Keratinocyte (primary cell): Measurements from ENCODE around the gene GNB1. TPM values are rescaled to one million over a fixed set of nuclear protein-coding genes. Genes with fewer than 3 reads are reported as not detected.

Source experiments
- DNase-seq: peaks from one replicate; pipeline ENCODE4 v3.0.0-alpha.2; 2011; ENCODE audit warnings: low read depth, missing footprints, low spot score
- FAIRE-seq: peaks from 2 replicates; lab custom pipeline; 2011; peaks lifted over from hg19 to GRCh38; lab: Jason Lieb, UNC
- H2AFZ ChIP-seq: 2 replicates; pipeline ENCODE4 v1.6.0; 2012; ENCODE audit warnings: low read length, control low read depth, inconsistent platforms; ENCODE audit not compliant: control insufficient read depth
- H3K27ac ChIP-seq: 2 replicates; pipeline ENCODE4 v1.5.1; 2011; ENCODE audit warnings: low read length; ENCODE audit not compliant: control insufficient read depth, insufficient read depth
- H3K27me3 ChIP-seq: 3 replicates; pipeline ENCODE4 v1.6.0; 2011; ENCODE audit warnings: low read length; ENCODE audit not compliant: control insufficient read depth, insufficient read depth; ENCODE audit errors: extremely low read depth
- H3K36me3 ChIP-seq, 2 experiments: 2 replicates in 1 of 2; 3 replicates in 1 of 2; pipeline ENCODE4 v1.5.1; 2011; ENCODE audit warnings: low read length in 2 of 2, mild to moderate bottlenecking in 1 of 2; ENCODE audit not compliant: control insufficient read depth in 2 of 2, insufficient read depth in 2 of 2; ENCODE audit errors: extremely low read depth in 1 of 2
- H3K4me1 ChIP-seq: 3 replicates; pipeline ENCODE4 v1.5.1; 2011; ENCODE audit warnings: low read length; ENCODE audit not compliant: control insufficient read depth, insufficient read depth; ENCODE audit errors: extremely low read depth
- H3K4me2 ChIP-seq: 3 replicates; pipeline ENCODE4 v1.6.0; 2011; ENCODE audit warnings: low read depth, low read length; ENCODE audit not compliant: control insufficient read depth, insufficient read depth; ENCODE audit errors: extremely low read depth
- H3K4me3 ChIP-seq, 3 experiments: fragments of 200-600 bp in 1 of 3; sonication (generic) in 1 of 3; 2 replicates in 2 of 3; 3 replicates in 1 of 3; pipeline ENCODE4 v1.5.1; 2011 to 2016; ENCODE audit warnings: low read length in 3 of 3, mild to moderate bottlenecking in 3 of 3, control low read depth in 2 of 3, inconsistent platforms in 1 of 3, low read depth in 1 of 3, mixed read lengths in 1 of 3, mixed run types in 1 of 3, moderate library complexity in 1 of 3; ENCODE audit not compliant: control insufficient read depth in 2 of 3, insufficient read depth in 2 of 3; ENCODE audit errors: extremely low read depth in 1 of 3
- H3K79me2 ChIP-seq: 2 replicates; pipeline ENCODE4 v1.6.0; 2012; ENCODE audit warnings: low read length; ENCODE audit not compliant: control insufficient read depth, insufficient read depth
- H3K9ac ChIP-seq: 3 replicates; pipeline ENCODE4 v1.6.0; 2011; ENCODE audit warnings: low read length; ENCODE audit not compliant: control insufficient read depth, insufficient read depth; ENCODE audit errors: extremely low read depth
- H3K9me1 ChIP-seq: 3 replicates; pipeline ENCODE4 v1.6.0; 2011; ENCODE audit warnings: low read length; ENCODE audit not compliant: control insufficient read depth, insufficient read depth; ENCODE audit errors: extremely low read depth
- H3K9me3 ChIP-seq: 2 replicates; pipeline ENCODE4 v1.5.1; 2012; ENCODE audit warnings: low read depth, low read length; ENCODE audit not compliant: control insufficient read depth
- H4K20me1 ChIP-seq: 3 replicates; pipeline ENCODE4 v1.6.0; 2011; ENCODE audit warnings: low read length; ENCODE audit not compliant: control insufficient read depth, insufficient read depth; ENCODE audit errors: extremely low read depth
- EZH2 ChIP-seq: IDR thresholded peaks from one replicate; pipeline ENCODE4 v1.6.1; 2012; ENCODE audit warnings: inconsistent platforms, mild to moderate bottlenecking, low read length, moderate library complexity
- dilution Hi-C: fragments of 300-500 bp; cut with MboI; formaldehyde crosslinking; loops from one replicate; pipeline ENCODE4 v1.7.0; 2020; ENCODE audit warnings: low sequenced_read_pairs; ENCODE audit not compliant: extremely low pct_ligation_motif_present
- polyA plus RNA-seq, 5 experiments: library from polyadenylated mRNA; depleted of rRNA in 3 of 5; stranded (reverse) in 3 of 5; stranded (forward) in 1 of 5; unstranded in 1 of 5; fragments of >200 nt; gene quantifications; 1 replicate in 1 of 5; 2 replicates in 3 of 5; 3 replicates in 1 of 5; pipeline versions ENCODE4 v1.2.1 to v1.2.3, GENCODE V29; 2011 to 2012; ENCODE audit warnings: missing spikeins in 2 of 5, low read depth in 1 of 5, low replicate concordance in 1 of 5
- TF ChIP-seq, protein P1 (sequence below), 3 experiments: IDR thresholded peaks in 1 of 3; conservative IDR thresholded peaks in 1 of 3; optimal IDR thresholded peaks in 1 of 3; 2 replicates in 2 of 3; 3 replicates in 1 of 3; pipeline versions ENCODE3 to v1.5.1; 2011; ENCODE audit warnings: low read length in 3 of 3, mild to moderate bottlenecking in 3 of 3, moderate library complexity in 2 of 3, control low read depth in 1 of 3, inconsistent platforms in 1 of 3; ENCODE audit not compliant: insufficient read depth in 2 of 3; ENCODE audit errors: extremely low read depth in 1 of 3

Gene GNB1
- polyA plus RNA-seq, 1 donor (not counting 4 experiments of a cell fraction or from before 2014, with no cell fraction given): 364 TPM

DNA sequence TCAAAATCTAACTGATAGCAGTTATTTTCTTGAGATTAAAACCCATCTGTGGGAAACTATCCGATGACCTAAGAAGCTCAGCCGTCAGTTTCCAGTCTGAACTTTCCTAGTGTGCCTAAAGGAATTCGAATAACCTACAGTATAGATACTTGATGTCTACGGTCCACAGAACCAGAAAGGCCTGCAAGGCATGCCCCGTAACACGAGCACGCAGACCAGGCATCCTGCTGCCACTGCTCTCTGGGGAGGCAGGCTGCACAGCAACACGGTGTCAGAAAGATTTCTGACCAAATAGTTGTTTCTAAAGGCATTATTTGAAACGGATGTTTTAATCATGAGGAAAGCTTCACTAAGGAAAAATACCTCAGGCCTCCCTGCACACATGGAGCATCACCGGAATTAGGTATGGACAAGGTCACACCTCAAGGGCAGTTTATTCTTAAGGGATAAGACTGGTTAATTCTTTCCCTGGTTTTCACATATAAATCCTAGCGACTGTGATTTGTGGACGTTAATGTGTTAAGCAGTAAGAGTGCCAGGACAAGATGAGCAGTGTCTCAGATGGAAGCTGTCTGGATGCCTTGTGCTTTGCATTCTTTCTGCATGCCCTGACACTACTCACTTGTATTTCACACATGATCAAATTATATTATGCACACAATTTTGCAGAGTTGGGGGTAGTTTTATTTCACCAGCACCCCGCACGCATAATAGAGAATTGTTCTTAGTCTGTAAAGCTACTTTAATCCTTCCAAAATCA is 63.6 kb downstream of the GNB1 start:
- peaks cover 84% of the 10 kb centered on the region for H3K79me2 ChIP-seq
- H3K4me2 ChIP-seq: no peak overlapping the region
- no peaks in the 10 kb centered on the region for H3K9me3 ChIP-seq
- dilution Hi-C loops: no loop called here
- no peak overlapping the region for H3K9ac ChIP-seq
- peaks cover 10% of the 10 kb centered on the region for H3K4me1 ChIP-seq
- no peak overlapping the region for H3K27ac ChIP-seq
- H2AFZ ChIP-seq: no peak overlapping the region
- FAIRE-seq: no peak
- TF ChIP-seq EZH2: no peak
- TF ChIP-seq, protein P1, sequence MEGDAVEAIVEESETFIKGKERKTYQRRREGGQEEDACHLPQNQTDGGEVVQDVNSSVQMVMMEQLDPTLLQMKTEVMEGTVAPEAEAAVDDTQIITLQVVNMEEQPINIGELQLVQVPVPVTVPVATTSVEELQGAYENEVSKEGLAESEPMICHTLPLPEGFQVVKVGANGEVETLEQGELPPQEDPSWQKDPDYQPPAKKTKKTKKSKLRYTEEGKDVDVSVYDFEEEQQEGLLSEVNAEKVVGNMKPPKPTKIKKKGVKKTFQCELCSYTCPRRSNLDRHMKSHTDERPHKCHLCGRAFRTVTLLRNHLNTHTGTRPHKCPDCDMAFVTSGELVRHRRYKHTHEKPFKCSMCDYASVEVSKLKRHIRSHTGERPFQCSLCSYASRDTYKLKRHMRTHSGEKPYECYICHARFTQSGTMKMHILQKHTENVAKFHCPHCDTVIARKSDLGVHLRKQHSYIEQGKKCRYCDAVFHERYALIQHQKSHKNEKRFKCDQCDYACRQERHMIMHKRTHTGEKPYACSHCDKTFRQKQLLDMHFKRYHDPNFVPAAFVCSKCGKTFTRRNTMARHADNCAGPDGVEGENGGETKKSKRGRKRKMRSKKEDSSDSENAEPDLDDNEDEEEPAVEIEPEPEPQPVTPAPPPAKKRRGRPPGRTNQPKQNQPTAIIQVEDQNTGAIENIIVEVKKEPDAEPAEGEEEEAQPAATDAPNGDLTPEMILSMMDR (optimal IDR thresholded peaks at IDR 0.05 in 1 of 3, IDR thresholded peaks at IDR 0.05 in 1 of 3, conservative IDR thresholded peaks at IDR 0.05 in 1 of 3; ENCODE audit: extremely low read depth in 1 of 3, insufficient read depth in 2 of 3, low read length in 3 of 3): no peak
- H3K4me3 ChIP-seq: no peak overlapping the region
- peaks cover 19% of the 10 kb centered on the region for H4K20me1 ChIP-seq
- peaks cover 9 to 24% of the 10 kb centered on the region in 2 experiments for H3K36me3 ChIP-seq
- no peaks in the 10 kb centered on the region for H3K9me1 ChIP-seq
- H3K27me3 ChIP-seq: no peaks in the 10 kb centered on the region
- DNase-seq: no peak

DNA sequence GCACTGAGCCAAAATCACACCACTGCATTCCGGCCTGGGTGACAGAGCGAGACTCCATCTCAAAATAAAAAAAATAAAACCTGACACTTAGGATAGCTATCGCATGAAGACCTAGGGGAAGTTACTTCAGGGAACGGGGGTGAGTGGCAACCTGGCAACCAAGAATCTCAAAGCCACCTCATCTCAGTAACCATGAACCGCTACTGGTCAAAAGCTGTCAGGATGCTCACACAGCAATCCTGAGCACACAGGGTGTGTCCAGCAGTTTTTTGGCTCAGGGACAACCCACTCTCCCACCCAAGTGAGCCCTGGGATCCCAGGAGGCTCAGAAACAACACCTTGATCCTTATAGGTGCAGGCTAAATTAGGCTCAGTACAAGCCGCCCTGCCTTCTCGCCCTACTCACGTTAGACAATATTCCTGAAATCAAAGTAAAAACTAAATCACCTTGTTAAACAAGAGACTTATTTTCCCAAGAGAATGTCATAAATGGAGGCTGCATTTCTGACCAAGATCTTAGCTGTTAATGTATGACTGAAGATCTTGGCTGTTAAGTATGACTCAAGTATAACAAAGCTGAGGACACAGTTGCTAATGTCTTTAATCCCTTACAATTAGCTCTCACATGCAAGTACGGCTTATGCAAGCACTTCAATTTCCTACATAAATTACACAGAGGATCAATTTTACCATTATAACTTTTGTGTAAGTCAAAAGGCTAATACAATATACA is 64.4 kb downstream of the GNB1 start:
- H2AFZ ChIP-seq: no peak overlapping the region
- no peaks in the 10 kb centered on the region for H3K9me1 ChIP-seq
- no peak overlapping the region for H3K4me2 ChIP-seq
- peaks cover 83% of the 10 kb centered on the region for H3K79me2 ChIP-seq
- no peak overlapping the region for H3K9ac ChIP-seq
- H3K4me3 ChIP-seq: no peak overlapping the region
- peak overlapping the region; percentile 20 for H3K27ac ChIP-seq
- peaks cover 15% of the 10 kb centered on the region for H4K20me1 ChIP-seq
- H3K4me1 ChIP-seq: peaks cover 10% of the 10 kb centered on the region
- H3K36me3 ChIP-seq: peaks cover 12 to 25% of the 10 kb centered on the region in 2 experiments
- DNase-seq: no peak
- dilution Hi-C loops: no loop called here
- no peaks in the 10 kb centered on the region for H3K9me3 ChIP-seq
- no peak for TF ChIP-seq EZH2
- TF ChIP-seq, protein P1 (optimal IDR thresholded peaks at IDR 0.05 in 1 of 3, IDR thresholded peaks at IDR 0.05 in 1 of 3, conservative IDR thresholded peaks at IDR 0.05 in 1 of 3; ENCODE audit: extremely low read depth in 1 of 3, insufficient read depth in 2 of 3, low read length in 3 of 3): no peak
- FAIRE-seq: no peak
- no peaks in the 10 kb centered on the region for H3K27me3 ChIP-seq
